ENCODE results near the gene PROS1. TPM values are rescaled to one million over a fixed set of nuclear protein-coding genes. Genes with fewer than 3 reads are reported as not detected.

Gene PROS1
- total RNA-seq (2022; extraction: Qiagen RNA extraction) = 9.8 to 13.3 TPM (median 11.4 TPM) in 5 replicates

DNA sequence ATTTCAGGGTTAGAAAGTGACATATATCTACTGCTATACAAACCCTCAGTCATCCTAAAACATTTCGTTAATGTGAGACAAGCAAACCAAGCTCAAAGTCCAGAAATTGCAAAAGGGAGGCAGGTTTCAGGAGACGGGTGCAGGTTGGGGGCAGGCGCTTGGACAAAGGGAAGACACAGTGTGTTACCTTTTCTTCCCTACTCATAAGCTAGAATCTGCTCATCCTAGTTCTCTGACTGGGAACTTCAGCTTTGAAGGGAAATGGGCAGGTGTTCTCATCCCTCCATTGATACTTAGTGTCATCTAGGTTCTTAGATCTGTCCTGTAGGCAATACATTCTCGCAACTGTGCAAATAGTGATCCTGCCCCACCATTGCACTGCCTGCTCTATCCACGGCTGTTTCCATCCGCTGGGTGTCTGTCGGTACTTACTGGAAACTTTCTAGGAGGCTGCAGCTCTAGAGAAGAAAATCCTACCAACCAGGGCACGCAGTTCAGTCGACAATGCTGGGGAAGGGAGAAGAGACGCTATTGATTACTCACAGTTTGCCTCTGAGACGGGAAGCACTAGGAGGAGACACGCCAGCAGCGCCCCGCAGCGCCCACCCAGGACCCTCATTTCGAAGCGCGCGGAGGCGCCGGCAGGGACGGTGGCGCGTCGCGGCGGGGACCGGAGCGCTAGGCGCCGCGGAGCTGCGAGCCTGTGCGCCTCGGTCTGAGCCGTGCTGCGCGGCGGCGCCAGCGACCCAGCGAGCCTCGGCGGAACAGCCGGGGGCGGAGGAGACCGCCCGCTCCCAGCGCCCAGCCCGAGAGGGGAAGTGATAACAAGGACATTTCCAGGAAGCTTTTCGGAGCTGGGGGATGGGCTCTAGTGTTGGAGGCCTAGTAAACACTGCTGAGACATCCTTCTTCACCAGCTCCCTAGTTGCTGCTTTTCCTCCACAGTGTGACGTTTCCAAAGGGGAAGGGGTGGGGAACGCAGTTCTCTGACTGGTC is at the start of gene PROS1:
TSS of gene PROS1 (minus strand) at position 766 of the 996 bp plus-strand sequence. CDS start at position 619, 147 bp downstream.

DNA sequence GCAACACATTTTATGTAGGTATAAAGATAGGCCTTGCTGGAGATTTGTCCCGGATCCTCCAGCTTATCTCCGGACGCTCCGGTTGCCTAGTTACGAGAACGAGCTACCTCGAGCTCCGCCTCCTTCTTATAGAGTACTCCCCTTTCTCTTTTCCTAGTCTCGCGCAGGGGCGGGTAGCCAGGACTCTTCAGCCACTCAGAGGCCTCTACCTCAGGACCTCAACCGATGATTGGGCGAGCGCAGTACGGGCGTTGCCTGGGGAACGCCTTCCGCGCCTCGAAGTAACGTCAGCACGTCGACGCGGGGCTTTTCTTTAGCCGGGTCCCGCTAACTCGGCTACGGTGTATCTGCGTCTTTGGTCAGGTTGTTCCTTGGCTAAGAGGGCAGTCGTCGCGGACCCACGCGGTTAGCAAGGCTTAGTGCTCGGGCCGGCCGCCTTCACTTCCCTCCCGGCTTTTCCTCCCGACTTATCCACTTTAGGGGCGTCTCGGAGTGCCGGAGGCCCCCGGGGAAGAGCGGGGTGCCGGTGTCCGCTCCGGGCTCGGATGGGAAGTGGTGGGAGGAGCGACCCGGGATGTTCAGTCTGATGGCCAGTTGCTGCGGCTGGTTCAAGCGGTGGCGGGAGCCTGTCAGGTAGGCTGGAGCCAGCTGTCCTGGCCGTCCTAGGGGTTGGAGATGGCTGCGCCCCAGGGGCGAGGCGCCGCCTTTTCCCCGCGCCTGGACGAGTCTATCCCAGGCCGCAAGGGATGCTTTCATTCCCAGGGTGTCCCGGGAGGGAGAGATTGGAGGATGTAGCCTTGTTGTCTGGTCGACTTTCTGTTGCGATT is 6.4 kb upstream of the PROS1 start, which contains the start of gene ARL13B:
TSS of gene ARL13B (plus strand) at position 306 of the 827 bp plus-strand sequence. CDS start at position 575, 269 bp downstream.

Other genes with a start within 250 kb of the PROS1 start
- gene ARL13B, start 6.3 kb upstream of the PROS1 start, total RNA-seq (2022; extraction: Qiagen RNA extraction) = 10.0 to 15.1 TPM (median 11.9 TPM) in 5 replicates
- gene STX19, start 54.7 kb upstream of the PROS1 start, total RNA-seq (2022; extraction: Qiagen RNA extraction) = not detected in 5 replicates
- gene DHFR2, start 89.0 kb upstream of the PROS1 start, total RNA-seq (2022; extraction: Qiagen RNA extraction) = 2.4 to 3.6 TPM (median 3.2 TPM) in 5 replicates
- 5.1 to 7.7 TPM (median 6.0 TPM) in 5 replicates for gene NSUN3, start 89.2 kb upstream of the PROS1 start, total RNA-seq (2022; extraction: Qiagen RNA extraction)